Parathyroid adenoma (tissue), 2 donors: ENCODE data around the gene TDRD12.

Experiments
- H2AFZ ChIP-seq: fragments of 300-600 bp; sonication (generic); one replicate; pipeline ENCODE4 v1.7.0; 2017; ENCODE audit warnings: antibody characterized with exemption, mild to moderate bottlenecking
- H3K27ac ChIP-seq: fragments of 300-600 bp; sonication (generic); one replicate; pipeline ENCODE4 v1.7.0; 2017
- H3K27me3 ChIP-seq: fragments of 300-600 bp; sonication (generic); one replicate; pipeline ENCODE4 v1.7.0; 2017; ENCODE audit warnings: low read length; ENCODE audit not compliant: control insufficient read depth, insufficient read depth
- H3K36me3 ChIP-seq: fragments of 300-600 bp; sonication (generic); one replicate; pipeline ENCODE4 v1.7.0; 2017; ENCODE audit warnings: low read length; ENCODE audit not compliant: control insufficient read depth, insufficient read depth
- H3K4me1 ChIP-seq: fragments of 300-600 bp; sonication (generic); one replicate; pipeline ENCODE4 v1.7.0; 2017; ENCODE audit warnings: control low read depth
- H3K4me2 ChIP-seq: fragments of 300-600 bp; sonication (generic); one replicate; pipeline ENCODE4 v1.7.0; 2017; ENCODE audit warnings: low read length
- H3K4me3 ChIP-seq: fragments of 300-600 bp; sonication (generic); one replicate; pipeline ENCODE4 v1.7.0; 2017; ENCODE audit warnings: low read depth, low read length
- H3K79me2 ChIP-seq: fragments of 300-600 bp; sonication (generic); one replicate; pipeline ENCODE4 v1.7.0; 2017; ENCODE audit warnings: control low read depth
- H3K9ac ChIP-seq: fragments of 300-600 bp; sonication (generic); one replicate; pipeline ENCODE4 v1.7.0; 2017; ENCODE audit warnings: mild to moderate bottlenecking
- H3K9me3 ChIP-seq: fragments of 300-600 bp; sonication (generic); one replicate; pipeline ENCODE4 v1.7.0; 2017; ENCODE audit warnings: low read length; ENCODE audit not compliant: control insufficient read depth
- TF ChIP-seq, protein P1 (sequence below): fragments of 300-600 bp; sonication (generic); IDR thresholded peaks from one replicate; pipeline ENCODE4 v1.7.0; 2017; ENCODE audit warnings: antibody characterized with exemption, mild to moderate bottlenecking
- donor health status: primary hyperparathyroidism.

The TDRD12 gene

DNA sequence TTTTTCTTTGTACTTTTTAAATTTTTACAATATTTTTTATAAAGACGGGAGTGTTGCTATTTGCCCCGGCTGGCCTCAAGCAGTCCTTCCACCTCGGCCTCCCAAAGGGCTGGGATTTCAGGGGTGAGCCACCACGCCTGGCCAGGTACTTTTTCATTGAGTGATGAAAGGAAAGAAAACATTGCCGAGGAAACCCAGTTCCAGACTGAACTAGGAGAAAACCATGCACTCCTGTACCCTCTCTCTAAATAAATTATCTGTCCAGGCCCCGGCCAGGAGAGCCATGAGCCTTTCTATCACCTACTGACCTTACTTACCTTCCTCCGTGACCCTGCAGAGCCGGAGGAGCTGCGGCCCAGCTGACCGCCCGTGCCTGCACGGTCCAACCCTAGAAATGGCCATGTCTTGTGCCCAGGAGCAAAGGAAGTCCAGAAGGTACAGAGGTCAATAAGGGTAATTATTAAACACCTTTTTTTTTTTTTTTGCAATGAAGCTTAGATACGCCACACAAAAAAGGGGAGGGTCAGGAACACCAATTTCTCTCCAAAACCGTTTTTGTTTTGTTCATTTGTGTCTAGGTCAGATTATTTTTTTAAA, 149.9 kb downstream of the TDRD12 start, which contains the start of gene SLC7A9:
Gene SLC7A9 (minus strand): TSS at position 399 of the 597 bp plus-strand sequence. CDS start 1,233 bp downstream, outside the sequence.
- Histone ChIP-seq H3K9me3 (no peaks in the 10 kb centered on the region), H3K27me3 (no peaks in the 10 kb centered on the region), H3K36me3 (no peaks in the 10 kb centered on the region), H3K27ac (no peak within 1 kb of the TSS), H3K9ac (no peak within 1 kb of the TSS), H3K4me1 (no peaks in the 10 kb centered on the region), H2AFZ (no peak within 1 kb of the TSS), H3K79me2 (no peaks in the 10 kb centered on the region), H3K4me3 (no peak within 1 kb of the TSS), H3K4me2 (no peak within 1 kb of the TSS)
- TF ChIP-seq, protein P1, sequence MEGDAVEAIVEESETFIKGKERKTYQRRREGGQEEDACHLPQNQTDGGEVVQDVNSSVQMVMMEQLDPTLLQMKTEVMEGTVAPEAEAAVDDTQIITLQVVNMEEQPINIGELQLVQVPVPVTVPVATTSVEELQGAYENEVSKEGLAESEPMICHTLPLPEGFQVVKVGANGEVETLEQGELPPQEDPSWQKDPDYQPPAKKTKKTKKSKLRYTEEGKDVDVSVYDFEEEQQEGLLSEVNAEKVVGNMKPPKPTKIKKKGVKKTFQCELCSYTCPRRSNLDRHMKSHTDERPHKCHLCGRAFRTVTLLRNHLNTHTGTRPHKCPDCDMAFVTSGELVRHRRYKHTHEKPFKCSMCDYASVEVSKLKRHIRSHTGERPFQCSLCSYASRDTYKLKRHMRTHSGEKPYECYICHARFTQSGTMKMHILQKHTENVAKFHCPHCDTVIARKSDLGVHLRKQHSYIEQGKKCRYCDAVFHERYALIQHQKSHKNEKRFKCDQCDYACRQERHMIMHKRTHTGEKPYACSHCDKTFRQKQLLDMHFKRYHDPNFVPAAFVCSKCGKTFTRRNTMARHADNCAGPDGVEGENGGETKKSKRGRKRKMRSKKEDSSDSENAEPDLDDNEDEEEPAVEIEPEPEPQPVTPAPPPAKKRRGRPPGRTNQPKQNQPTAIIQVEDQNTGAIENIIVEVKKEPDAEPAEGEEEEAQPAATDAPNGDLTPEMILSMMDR = no peak

DNA sequence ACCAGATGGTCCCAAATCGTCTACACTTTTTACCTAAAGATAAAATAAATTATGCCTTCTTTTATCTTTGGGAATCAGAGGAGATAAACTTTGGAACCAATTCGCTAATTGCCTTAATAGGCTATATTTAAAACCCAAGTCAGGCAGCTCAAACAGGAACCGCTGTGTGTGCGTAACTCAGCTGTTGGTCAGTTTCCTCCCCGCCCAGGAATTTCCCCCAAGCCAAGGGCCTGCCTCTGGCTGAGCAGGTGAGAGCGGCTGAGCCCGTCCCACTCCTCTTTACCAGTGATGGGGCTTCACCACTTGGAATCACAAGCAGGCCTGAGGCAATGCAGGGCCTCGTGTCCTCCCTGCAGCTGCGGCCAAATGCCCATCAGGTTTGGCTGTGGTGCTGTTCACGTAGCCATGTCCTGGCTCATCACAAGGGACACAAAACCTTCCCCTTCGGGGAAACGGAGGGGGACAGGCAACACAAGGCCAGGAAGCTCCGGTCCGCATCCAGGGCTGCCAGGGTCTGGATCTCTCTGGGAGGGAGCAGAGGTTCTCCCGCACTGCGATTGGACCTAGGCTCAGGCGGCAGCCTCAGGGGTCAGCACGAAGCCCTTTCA, 150.5 kb downstream of the TDRD12 start:
- Histone ChIP-seq H3K9ac (no peak overlapping the region), H3K4me3 (no peak overlapping the region)
- TF ChIP-seq, protein P1 = no peak

DNA sequence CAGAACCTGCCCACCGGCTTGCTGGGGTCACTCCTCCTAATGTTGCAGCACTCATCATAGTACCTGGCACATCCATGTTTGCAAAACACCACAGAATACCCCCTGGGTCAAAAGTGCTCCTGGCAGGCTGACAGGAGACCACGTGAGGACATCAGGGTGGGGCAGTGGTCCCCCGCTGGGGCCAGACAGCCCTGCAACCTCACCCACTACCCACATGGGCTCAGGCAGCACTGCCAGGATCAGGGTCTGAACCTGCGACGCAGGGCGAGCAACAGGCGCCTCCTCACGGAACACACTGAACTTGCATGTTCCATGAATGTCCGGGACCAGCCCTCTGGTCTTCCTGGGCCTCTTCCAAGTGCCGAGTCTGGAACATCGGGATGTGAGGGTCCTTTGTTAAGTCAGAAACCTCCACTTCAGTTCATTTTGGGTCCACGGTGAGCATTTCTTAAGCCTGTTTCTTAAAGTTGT, 151.4 kb downstream of the TDRD12 start:
- Histone ChIP-seq H3K4me3 (no peak overlapping the region), H3K27ac (no peak overlapping the region)

More for the DNA sequence above, 150.5 kb downstream of the TDRD12 start:
- Histone ChIP-seq H3K36me3 (no peaks in the 10 kb centered on the region), H3K79me2 (no peaks in the 10 kb centered on the region), H3K27me3 (no peaks in the 10 kb centered on the region), H3K4me2 (no peak overlapping the region), H3K9me3 (no peaks in the 10 kb centered on the region), H3K27ac (no peak overlapping the region), H3K4me1 (no peaks in the 10 kb centered on the region), H2AFZ (no peak overlapping the region)

DNA sequence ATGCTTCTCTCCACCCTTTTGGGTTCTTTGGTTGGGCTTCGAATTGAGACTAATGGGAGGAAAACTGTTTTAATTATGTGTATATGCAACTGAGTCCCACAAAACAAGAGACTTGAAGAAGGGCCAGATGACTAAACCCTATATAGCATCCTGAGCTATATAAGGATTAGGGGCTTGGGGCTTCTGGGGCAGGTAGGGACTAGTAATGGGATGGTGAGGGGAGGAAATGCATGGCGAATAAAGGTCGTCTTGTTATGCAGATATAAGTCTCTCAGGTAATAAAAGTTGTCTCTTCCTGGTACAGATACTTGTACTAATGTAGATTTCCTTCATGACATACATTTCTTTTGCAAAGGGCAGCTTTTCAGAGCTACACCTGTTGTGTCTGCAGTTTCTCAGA, 152.8 kb downstream of the TDRD12 start:
- Histone ChIP-seq H3K4me3 (no peak overlapping the region), H3K27me3 (no peaks in the 10 kb centered on the region), H3K36me3 (no peaks in the 10 kb centered on the region), H3K4me2 (no peak overlapping the region), H3K9ac (no peak overlapping the region), H3K79me2 (no peaks in the 10 kb centered on the region), H3K4me1 (no peaks in the 10 kb centered on the region), H2AFZ (no peak overlapping the region), H3K9me3 (no peaks in the 10 kb centered on the region), H3K27ac (no peak overlapping the region)
- TF ChIP-seq, protein P1 = no peak

More for the DNA sequence above, 151.4 kb downstream of the TDRD12 start:
- no peaks in the 10 kb centered on the region for H3K9me3 ChIP-seq
- no peaks in the 10 kb centered on the region for H3K79me2 ChIP-seq
- no peaks in the 10 kb centered on the region for H3K36me3 ChIP-seq
- no peaks in the 10 kb centered on the region for H3K27me3 ChIP-seq
- H3K9ac ChIP-seq = no peak overlapping the region
- H3K4me1 ChIP-seq = no peaks in the 10 kb centered on the region
- TF ChIP-seq, protein P1 = no peak
- no peak overlapping the region for H2AFZ ChIP-seq
- no peak overlapping the region for H3K4me2 ChIP-seq
